Ishikawa (cell line): ENCODE measurements around the gene CEBPE.

Experiments used
- CEBPB ChIP-seq: IDR thresholded peaks from 2 replicates; pipeline ENCODE4 v1.6.1; 2012
- EGR1 ChIP-seq: IDR thresholded peaks from 2 replicates; pipeline ENCODE4 v1.6.1; 2012
- FOXM1 ChIP-seq: IDR thresholded peaks from 2 replicates; pipeline ENCODE4 v1.6.1; 2012; ENCODE audit warnings: low read depth, borderline replicate concordance
- NFIC ChIP-seq: IDR thresholded peaks from 2 replicates; pipeline ENCODE4 v1.6.1; 2012
- RAD21 ChIP-seq: IDR thresholded peaks from 2 replicates; pipeline ENCODE4 v1.6.1; 2012; ENCODE audit warnings: low read depth
- USF1 ChIP-seq: IDR thresholded peaks from 2 replicates; pipeline ENCODE4 v1.6.1; 2012
- ZBTB7A ChIP-seq: IDR thresholded peaks from 2 replicates; pipeline ENCODE4 v1.6.1; 2012; ENCODE audit warnings: low read depth
- TF ChIP-seq, protein P1 (sequence below): IDR thresholded peaks from 2 replicates; pipeline ENCODE4 v1.6.1; 2012; ENCODE audit warnings: low read depth, mild to moderate bottlenecking
- TF ChIP-seq, protein P2 (sequence below): IDR thresholded peaks from 2 replicates; pipeline ENCODE4 v1.6.1; 2012

GRCh38 chr14:23115918-23116317 is 3.1 kb downstream of the CEBPE start:
- TF ChIP-seq EGR1 (no peak), CEBPB (no peak), ZBTB7A (no peak), RAD21 (no peak), NFIC (no peak), FOXM1 (no peak), USF1 (no peak)
- TF ChIP-seq, protein P1, sequence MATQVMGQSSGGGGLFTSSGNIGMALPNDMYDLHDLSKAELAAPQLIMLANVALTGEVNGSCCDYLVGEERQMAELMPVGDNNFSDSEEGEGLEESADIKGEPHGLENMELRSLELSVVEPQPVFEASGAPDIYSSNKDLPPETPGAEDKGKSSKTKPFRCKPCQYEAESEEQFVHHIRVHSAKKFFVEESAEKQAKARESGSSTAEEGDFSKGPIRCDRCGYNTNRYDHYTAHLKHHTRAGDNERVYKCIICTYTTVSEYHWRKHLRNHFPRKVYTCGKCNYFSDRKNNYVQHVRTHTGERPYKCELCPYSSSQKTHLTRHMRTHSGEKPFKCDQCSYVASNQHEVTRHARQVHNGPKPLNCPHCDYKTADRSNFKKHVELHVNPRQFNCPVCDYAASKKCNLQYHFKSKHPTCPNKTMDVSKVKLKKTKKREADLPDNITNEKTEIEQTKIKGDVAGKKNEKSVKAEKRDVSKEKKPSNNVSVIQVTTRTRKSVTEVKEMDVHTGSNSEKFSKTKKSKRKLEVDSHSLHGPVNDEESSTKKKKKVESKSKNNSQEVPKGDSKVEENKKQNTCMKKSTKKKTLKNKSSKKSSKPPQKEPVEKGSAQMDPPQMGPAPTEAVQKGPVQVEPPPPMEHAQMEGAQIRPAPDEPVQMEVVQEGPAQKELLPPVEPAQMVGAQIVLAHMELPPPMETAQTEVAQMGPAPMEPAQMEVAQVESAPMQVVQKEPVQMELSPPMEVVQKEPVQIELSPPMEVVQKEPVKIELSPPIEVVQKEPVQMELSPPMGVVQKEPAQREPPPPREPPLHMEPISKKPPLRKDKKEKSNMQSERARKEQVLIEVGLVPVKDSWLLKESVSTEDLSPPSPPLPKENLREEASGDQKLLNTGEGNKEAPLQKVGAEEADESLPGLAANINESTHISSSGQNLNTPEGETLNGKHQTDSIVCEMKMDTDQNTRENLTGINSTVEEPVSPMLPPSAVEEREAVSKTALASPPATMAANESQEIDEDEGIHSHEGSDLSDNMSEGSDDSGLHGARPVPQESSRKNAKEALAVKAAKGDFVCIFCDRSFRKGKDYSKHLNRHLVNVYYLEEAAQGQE = no peak
- TF ChIP-seq, protein P2, sequence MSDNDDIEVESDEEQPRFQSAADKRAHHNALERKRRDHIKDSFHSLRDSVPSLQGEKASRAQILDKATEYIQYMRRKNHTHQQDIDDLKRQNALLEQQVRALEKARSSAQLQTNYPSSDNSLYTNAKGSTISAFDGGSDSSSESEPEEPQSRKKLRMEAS = no peak
